NB4 (cell line): ENCODE measurements around the gene HOXD1.

ENCODE experiments used
- MYC ChIP-seq: IDR thresholded peaks from 2 replicates; pipeline ENCODE4 v1.6.1; 2011; ENCODE audit warnings: low read depth, low read length
- POLR2A ChIP-seq: IDR thresholded peaks from 2 replicates; pipeline ENCODE4 v1.6.1; 2011; ENCODE audit warnings: mild to moderate bottlenecking; ENCODE audit not compliant: insufficient read length; ENCODE audit errors: extremely low read depth
- TF ChIP-seq, protein P1 (sequence below): IDR thresholded peaks from one replicate; pipeline ENCODE4 v1.5.1; 2012; ENCODE audit warnings: low read depth, low read length
- TF ChIP-seq, protein P2 (sequence below): IDR thresholded peaks from 2 replicates; pipeline ENCODE4 v1.6.1; 2011; ENCODE audit warnings: low read depth, low read length

DNA sequence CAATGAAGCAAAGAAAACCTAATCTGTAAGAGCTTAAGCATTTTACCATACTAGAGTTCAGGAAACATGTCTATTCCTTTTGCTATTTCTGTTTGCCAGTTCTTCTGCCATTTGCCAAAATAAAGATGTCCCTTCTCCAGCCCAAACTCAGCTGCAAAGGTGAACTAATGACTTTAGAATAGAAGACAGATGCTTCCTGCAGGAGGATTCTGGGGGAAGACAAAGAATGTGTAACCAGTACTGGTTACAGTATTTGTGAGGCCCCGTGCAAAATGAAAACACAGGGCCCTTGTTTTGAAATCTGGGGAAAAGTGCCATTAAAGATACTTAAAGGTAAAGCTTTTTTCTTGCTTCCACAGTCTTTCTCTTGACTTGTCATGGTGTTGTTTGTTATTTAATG, 46.5 kb downstream of the HOXD1 start:
- TF ChIP-seq, protein P1, sequence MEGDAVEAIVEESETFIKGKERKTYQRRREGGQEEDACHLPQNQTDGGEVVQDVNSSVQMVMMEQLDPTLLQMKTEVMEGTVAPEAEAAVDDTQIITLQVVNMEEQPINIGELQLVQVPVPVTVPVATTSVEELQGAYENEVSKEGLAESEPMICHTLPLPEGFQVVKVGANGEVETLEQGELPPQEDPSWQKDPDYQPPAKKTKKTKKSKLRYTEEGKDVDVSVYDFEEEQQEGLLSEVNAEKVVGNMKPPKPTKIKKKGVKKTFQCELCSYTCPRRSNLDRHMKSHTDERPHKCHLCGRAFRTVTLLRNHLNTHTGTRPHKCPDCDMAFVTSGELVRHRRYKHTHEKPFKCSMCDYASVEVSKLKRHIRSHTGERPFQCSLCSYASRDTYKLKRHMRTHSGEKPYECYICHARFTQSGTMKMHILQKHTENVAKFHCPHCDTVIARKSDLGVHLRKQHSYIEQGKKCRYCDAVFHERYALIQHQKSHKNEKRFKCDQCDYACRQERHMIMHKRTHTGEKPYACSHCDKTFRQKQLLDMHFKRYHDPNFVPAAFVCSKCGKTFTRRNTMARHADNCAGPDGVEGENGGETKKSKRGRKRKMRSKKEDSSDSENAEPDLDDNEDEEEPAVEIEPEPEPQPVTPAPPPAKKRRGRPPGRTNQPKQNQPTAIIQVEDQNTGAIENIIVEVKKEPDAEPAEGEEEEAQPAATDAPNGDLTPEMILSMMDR = no peak
- TF ChIP-seq POLR2A (no peak), MYC (no peak)
- TF ChIP-seq, protein P2, sequence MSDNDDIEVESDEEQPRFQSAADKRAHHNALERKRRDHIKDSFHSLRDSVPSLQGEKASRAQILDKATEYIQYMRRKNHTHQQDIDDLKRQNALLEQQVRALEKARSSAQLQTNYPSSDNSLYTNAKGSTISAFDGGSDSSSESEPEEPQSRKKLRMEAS = no peak
